Stomach (tissue), 4 donors: ENCODE results near the gene XRCC4.

Source experiments
- CTCF ChIP-seq, 7 experiments: fragments of 450-650 bp in 4 of 7; fragments of 200-600 bp in 3 of 7; sonication (generic) in 3 of 7; IDR thresholded peaks; one replicate each; pipeline ENCODE4 v1.5.1; 2016 to 2019; ENCODE audit warnings: antibody characterized with exemption in 7 of 7, control low read depth in 2 of 7, mild to moderate bottlenecking in 1 of 7
- EP300 ChIP-seq: sonication (generic); formaldehyde crosslinking; IDR thresholded peaks from one replicate; pipeline ENCODE4 v1.6.1; 2017; ENCODE audit warnings: antibody characterized with exemption
- POLR2AphosphoS5 ChIP-seq, 3 donors: sonication (generic); formaldehyde crosslinking; IDR thresholded peaks; one replicate each; pipeline ENCODE4 v1.6.1; 2016; ENCODE audit warnings: antibody characterized with exemption in 3 of 3

- no peak for TF ChIP-seq POLR2AphosphoS5 (IDR thresholded peaks at IDR 0.05)
- no peak for TF ChIP-seq CTCF (IDR thresholded peaks at IDR 0.05)
- TF ChIP-seq EP300: no peak
These were observed 115.6 kb downstream of the XRCC4 start for GRCh38 chr5:83192947-83193346.
